CD4-positive, alpha-beta T cell treated with Interferon alpha-2 for 1 hour (primary cell): Measurements from ENCODE around the gene BTG4.
A peak's percentile ranks its signal among the peaks of the same experiment; 100 is the strongest.

ENCODE experiments used
- DNase-seq, 2 donors: peaks; one replicate each; pipeline ENCODE4 v3.0.0-alpha.2; 2020 to 2022

BTG4 gene

GRCh38 chr11:111512296-111513239 is at the start of gene BTG4:
TSS of gene BTG4 (minus strand) at chr11:111512386. CDS start at chr11:111498776, 13,610 bp downstream.
- no peak for DNase-seq

DNA sequence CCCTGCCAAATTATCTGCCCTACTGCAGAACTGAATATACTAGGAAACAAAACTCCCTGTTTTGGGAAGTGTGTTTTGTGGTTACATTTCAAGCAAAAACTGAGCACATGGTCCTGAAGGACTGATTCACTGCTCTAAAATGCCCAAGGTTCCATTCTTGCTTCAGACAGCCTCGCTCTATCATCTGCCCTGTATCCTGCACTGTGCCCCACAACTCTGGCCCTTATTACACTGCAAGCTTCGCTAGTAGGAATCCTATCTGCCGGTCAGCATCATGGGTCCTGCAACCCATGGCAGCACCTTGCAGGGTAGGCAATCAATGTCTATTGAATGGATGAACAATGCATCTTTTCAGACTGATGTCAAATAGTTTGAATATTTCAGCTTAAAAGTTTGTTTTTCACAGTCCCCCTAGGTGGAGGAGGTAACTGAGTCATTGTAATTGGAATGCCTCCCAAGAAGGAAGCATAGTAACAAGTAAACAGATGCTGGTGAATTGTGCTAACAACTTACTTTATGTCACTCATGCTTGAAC is 49.7 kb upstream of the BTG4 start:
- DNase-seq: no peak

DNA sequence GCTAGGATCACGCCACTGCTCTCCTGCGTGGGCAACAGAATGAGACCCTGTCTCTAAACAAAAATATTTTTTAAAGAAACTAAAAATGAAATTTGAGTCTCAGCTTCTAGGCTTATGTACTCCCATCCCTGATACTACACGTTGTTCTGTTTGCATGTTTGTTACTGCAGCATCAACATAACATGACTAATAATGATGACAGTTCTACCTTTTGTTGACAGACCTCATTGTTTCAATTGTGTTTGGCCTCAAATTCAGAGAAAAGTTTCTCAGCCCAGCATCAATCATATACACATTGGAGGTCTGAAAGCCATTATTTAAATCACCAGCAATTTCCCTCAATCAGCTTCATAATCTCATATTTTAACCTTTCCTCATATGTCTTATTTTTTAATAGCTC is 49.1 kb upstream of the BTG4 start:
- DNase-seq: no peak

DNA sequence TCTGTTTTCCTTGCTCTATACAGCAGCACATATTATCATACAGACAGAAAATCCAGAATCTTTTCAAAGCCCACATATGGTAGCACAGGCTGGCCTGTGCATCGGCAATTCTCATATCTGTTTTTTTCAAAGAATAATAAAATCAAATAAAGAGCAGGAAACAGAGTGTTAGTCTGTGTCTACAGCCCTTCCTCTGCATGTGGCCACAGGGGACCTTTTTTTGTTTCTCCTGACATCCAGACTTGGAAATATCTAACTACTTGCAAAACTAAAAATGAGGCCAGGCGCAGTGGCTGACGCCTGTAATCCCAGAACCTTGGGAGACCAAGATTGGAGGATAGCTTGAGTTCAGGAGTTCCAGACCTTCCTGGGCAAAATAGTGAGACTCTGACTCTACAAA is 48.6 kb upstream of the BTG4 start:
- DNase-seq: no peak

- no peak for DNase-seq
Measured at GRCh38 chr11:111559800-111560464, 47.7 kb upstream of the BTG4 start.

GRCh38 chr11:111557425-111558111 is 45.4 kb upstream of the BTG4 start:
- DNase-seq: no peak

DNA sequence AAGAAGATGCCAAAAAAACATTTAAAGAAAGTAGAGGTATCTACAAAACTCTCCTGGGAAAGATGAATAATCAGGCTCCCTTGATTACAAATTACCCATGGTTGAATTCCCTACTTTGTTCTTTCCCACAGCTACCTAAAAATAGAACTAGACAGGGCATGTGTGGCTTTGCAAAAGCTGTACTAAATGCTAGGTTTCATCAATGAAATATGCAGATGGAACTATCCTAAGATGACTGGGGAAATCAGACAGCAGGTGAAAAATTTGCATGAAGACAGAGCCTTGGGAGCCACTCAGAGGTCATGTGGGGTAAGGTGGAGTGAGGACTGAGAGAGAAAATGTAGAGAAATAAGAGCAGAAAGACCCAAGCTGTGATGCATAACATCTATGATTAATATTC is 43.1 kb upstream of the BTG4 start:
- DNase-seq: no peak

DNA sequence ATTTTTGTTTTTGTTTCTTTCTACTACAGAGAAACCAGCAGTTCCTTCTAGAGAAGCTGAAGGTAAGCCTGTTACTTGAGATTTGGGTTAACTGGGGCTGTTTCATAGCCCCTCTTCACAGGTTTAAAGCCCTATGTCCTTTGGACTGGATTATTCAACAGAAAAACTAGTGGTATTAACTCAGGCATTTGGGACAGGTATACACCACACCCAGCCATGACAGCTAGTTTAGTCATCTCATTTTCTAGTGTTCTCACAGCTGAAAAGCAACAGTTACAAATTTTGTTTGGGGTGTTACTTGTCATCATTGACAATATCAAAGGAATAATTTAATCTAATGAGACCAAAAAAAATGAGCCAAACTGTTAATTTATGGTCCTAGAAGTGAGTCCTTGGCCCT is 42.3 kb upstream of the BTG4 start:
- DNase-seq: no peak

- DNase-seq: no peak
Measured at GRCh38 chr11:111550258-111550657, 38.1 kb upstream of the BTG4 start.

DNA sequence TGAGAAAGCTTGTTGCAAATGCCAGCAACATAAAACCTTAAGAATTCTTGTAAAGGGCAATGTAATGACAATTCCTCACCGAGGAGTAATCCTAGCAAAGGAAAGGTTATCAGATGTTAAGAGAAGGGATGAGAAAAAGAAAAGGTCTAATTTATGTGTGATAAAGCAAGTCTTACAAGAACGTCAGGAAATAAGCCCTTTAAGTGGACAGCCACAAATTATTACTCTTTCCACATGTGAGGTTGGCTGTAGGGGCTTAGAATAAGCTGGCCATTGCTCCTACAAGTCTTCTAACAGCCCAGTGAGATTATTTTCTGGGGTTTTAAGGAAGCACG is 37.6 kb upstream of the BTG4 start:
- no peak for DNase-seq

GRCh38 chr11:111549196-111549868 is 37.1 kb upstream of the BTG4 start:
- no peak for DNase-seq

GRCh38 chr11:111548525-111548924 is 36.3 kb upstream of the BTG4 start:
- DNase-seq: no peak

DNA sequence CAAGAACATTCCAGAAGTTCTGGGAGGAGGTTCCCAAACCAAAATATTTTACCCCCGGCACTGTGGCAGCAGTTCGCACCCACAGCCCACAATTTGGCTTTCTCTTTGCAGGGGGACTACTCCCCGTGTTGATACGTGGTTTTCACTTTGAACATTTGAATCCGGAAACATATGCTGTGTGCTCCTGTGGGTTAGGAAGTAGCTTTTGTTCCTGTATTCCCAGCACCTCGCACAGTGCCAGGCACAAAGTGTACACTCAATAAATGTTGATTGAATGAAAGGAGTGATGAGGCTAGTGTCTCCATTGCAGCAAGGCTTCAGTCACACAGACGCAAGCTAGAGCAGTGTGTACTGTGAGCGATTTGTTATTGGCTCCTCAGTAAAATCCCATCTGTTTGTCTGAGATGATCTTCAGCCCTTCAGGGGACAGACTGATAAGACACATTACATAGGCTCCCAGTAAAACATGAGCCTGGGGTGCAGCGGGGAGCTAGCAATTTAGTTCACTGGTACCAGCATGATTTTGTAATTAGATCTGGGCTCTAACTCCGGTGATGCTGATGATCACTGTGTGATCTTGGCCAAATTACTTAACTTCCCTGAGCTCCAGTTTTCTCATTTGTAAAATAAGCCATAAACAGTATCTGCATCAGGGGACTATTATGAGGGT is 30.6 kb upstream of the BTG4 start:
- DNase-seq: no peak

GRCh38 chr11:111541254-111542061 is 29.3 kb upstream of the BTG4 start:
- peak in 1 of 2 donors; percentile 14 for DNase-seq

DNA sequence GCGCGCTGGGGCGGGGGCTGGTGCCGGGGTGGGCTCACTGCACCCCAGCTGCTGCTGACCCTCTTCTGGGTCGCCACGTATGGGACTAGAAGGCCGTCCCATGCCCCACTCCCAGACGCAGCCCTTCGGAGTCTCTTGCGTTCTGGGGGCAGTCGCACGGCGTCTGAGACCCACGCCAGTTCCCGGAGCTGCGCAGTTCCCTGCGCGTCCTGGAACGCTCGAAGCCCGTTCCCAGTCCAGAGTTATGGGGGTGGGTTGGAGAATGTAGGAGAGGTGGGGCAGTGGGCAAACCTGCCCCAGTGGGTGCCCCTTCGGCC is 28.7 kb upstream of the BTG4 start:
- DNase-seq: no peak

DNA sequence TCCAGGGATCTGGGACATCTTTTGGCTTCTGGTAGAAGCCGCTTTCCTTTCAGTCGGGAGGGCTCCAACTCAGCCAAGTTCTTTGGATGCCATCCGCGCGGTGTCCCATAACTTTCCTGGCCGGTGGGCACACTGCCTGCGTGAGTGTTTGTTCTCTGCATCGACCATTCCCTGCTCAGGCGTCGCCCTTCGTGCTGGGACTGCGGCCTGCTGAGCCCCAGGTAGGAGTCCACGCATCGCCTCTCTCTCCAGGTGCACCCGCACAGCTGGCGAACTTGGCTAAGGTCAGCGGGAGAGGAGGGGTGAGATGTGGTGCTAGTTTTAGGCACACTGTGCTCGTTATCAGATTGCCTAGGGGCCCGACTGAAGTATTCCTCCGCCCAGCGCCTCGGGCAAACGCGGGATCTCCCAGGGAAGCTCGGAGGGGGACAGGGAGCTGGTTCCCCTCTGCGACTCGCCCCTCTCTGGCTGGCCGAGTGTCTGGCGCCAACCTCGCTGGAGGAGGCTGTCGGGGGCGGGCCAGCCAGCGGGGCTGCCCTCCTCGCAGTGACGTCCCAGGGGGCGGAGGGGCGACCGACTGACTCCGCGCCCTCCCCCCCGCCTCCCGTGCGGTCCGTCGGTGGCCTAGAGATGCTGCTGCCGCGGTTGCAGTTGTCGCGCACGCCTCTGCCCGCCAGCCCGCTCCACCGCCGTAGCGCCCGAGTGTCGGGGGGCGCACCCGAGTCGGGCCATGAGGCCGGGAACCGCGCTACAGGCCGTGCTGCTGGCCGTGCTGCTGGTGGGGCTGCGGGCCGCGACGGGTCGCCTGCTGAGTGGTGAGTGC is 28.1 kb upstream of the BTG4 start, which contains the start of gene LAYN:
Gene LAYN, plus strand, starts transcription at position 607 of the 823 bp plus-strand sequence. Its CDS starts 124 bp downstream, at position 731.
- peak; percentile 36 for DNase-seq

DNA sequence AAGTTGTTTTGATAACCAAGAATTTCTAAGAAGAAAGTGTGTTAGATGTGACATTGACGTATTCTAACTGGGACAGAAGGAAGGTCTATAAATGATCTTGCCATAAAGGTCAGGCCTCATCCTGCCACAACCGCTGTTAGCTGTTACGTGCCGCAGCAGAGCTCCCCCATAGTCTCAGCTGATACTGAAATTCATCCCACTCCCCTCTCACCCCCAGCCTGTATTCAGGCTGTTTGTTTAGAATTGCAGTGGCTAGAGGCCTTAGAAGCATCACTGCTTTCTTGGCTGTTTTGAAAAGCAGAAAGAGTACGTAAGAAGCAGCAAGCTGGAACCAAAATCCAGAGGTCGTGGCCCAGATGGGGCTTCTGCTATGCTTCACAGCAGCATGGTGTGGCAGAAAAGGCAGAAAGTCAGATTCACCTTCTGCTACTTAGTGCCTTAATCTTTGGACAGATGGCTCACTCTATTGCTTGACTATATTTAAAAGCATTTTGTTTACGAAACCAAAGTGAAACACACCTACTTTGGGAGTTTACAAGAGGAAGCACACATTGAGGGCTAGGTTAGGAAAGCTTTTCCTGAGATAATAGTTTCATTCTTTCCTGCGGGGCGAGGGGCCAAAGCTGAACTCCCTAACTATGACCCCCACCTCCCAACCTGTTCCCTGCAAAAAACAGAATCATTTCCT is 27.4 kb upstream of the BTG4 start:
- no peak for DNase-seq

DNA sequence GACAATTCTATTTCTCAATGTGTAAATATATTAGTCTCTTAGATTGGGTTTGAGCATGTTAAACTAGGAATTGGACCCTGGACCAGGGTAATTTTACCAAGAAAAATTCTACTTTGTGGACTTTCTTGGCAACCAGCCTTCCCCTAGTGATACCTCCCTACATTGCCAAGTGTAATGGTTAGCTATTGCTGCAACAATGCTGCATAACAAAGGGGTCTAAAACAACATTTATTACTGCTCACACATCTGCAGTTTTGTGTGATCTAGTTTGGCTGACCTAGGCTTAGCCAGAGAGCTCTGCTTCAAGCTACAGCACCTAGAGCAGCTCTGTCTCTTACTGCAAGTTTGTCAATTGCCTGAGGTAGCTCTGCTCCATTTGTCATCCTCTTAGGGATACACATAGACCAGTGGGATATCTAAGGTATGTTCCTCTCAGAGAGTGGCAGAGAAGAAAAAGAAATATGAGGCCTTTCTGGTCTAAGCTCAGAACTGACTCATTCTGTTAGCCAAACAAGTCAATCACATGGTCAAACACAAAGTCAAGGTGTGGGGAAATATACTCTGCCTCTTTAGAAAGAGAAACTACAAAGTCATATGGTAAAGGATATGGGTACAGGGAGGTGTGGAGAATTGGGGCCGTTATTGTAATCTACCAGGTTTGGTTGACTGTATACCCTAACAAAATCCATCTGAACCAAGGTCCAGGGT is 26.4 kb upstream of the BTG4 start:
- DNase-seq: no peak

- no peak for DNase-seq
Measured at GRCh38 chr11:111537336-111537860, 25.2 kb upstream of the BTG4 start.
